ENCODE measurements around the gene B4GALT5.

DNA sequence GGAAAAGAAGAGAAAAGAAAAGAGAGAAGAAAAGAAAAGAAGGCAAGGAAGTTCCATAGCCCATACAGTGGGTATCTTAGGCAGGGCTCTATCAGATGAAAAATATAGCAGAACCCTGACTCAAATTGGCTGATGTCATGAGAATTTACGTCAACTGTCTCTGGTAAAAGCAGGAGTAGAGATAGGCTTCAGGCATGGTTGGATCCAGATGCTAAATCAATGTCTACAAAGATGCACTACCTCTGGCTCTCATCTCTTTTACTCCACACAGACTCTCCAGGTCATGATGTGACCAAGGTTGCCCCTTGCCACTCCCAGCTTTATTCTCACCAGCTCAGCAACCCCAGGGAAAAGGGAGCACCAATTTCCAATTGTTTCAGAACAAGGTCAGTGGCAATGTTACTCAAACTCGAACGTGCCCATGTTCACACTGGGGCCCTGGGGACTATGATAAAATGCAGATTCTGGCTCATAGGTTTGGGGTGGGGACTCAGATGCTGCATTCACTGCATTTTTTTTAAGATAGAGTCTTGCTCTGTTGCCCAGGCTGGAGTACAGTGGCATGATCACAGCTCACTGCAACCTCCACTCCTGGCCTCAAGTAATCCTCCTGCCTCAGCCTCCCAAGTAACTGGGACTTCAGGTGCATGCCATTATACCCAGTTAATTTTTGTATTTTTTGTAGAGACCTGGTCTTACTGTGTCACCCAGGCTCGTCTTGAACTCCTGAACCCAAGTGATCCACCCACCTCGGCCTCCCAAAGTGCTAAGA, 112.3 kb downstream of the B4GALT5 start:
- TF ChIP-seq, protein P1, sequence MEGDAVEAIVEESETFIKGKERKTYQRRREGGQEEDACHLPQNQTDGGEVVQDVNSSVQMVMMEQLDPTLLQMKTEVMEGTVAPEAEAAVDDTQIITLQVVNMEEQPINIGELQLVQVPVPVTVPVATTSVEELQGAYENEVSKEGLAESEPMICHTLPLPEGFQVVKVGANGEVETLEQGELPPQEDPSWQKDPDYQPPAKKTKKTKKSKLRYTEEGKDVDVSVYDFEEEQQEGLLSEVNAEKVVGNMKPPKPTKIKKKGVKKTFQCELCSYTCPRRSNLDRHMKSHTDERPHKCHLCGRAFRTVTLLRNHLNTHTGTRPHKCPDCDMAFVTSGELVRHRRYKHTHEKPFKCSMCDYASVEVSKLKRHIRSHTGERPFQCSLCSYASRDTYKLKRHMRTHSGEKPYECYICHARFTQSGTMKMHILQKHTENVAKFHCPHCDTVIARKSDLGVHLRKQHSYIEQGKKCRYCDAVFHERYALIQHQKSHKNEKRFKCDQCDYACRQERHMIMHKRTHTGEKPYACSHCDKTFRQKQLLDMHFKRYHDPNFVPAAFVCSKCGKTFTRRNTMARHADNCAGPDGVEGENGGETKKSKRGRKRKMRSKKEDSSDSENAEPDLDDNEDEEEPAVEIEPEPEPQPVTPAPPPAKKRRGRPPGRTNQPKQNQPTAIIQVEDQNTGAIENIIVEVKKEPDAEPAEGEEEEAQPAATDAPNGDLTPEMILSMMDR (IDR thresholded peaks at IDR 0.05) = no peak
- TF ChIP-seq POLR2A (IDR thresholded peaks at IDR 0.05) = no peak
